COLO668 (cell line): ENCODE results near the gene CHPF.

Experiments used
- DNase-seq: peaks from one replicate; lab custom pipeline; 2025; ENCODE audit not compliant: unreplicated experiment; lab: John Stamatoyannopoulos, UW

The CHPF gene

GRCh38 chr2:219567791-219568361 is 24.3 kb upstream of the CHPF start:
- no peak for DNase-seq

- DNase-seq = no peak
Observed at GRCh38 chr2:219567131-219567530, 23.5 kb upstream of the CHPF start.

GRCh38 chr2:219566640-219567039 is 23.0 kb upstream of the CHPF start:
- no peak for DNase-seq

GRCh38 chr2:219565130-219566080 is 21.8 kb upstream of the CHPF start:
- no peak for DNase-seq

GRCh38 chr2:219563271-219563928 is 19.8 kb upstream of the CHPF start:
- no peak for DNase-seq

- DNase-seq = no peak
Observed at GRCh38 chr2:219562049-219563020, 18.7 kb upstream of the CHPF start.

GRCh38 chr2:219561179-219562048 is 17.8 kb upstream of the CHPF start:
- DNase-seq = no peak

- DNase-seq = no peak
Observed at GRCh38 chr2:219560893-219561178, 17.2 kb upstream of the CHPF start.

GRCh38 chr2:219560037-219560892 is 16.7 kb upstream of the CHPF start:
- no peak for DNase-seq

- no peak for DNase-seq
Observed at GRCh38 chr2:219559156-219559915, 15.7 kb upstream of the CHPF start.

- DNase-seq = no peak
Observed at GRCh38 chr2:219557791-219558785, 14.5 kb upstream of the CHPF start.

GRCh38 chr2:219557320-219557719 is 13.7 kb upstream of the CHPF start:
- DNase-seq = no peak

GRCh38 chr2:219556413-219556812 is 12.8 kb upstream of the CHPF start:
- DNase-seq = no peak

GRCh38 chr2:219555956-219556355 is 12.3 kb upstream of the CHPF start:
- DNase-seq = no peak

- DNase-seq = no peak
Observed at GRCh38 chr2:219554350-219554749, 10.7 kb upstream of the CHPF start.

- DNase-seq = no peak
Observed at GRCh38 chr2:219553463-219553963, 9.9 kb upstream of the CHPF start.

- no peak for DNase-seq
Observed at GRCh38 chr2:219553168-219553417, 9.5 kb upstream of the CHPF start.
